Peyer's patch (tissue), 4 donors: ENCODE data around the gene HSD17B8. TPM values are rescaled to one million over a fixed set of nuclear protein-coding genes. Genes with fewer than 3 reads are reported as not detected.
A peak's percentile ranks its signal among the peaks of the same experiment; 100 is the strongest.

ENCODE experiments used
- DNase-seq, 3 donors: peaks; one replicate each; pipeline ENCODE4 v3.0.0-alpha.2; 2017 to 2019
- H3K27ac ChIP-seq, 4 donors: fragments of 200-600 bp; sonication (generic); one replicate each; pipeline ENCODE4 v1.5.1; 2016 to 2019
- H3K27me3 ChIP-seq, 2 donors: fragments of 200-600 bp; sonication (generic); one replicate each; pipeline ENCODE4 v1.5.1; 2019
- H3K36me3 ChIP-seq, 3 donors: fragments of 200-600 bp; sonication (generic); one replicate each; pipeline ENCODE4 v1.5.1; 2016 to 2019
- H3K4me1 ChIP-seq, 4 donors: fragments of 200-600 bp; sonication (generic); one replicate each; pipeline ENCODE4 v1.5.1; 2016 to 2019
- H3K4me3 ChIP-seq, 4 donors: fragments of 200-600 bp; sonication (generic); 1 replicate in 3 of 4; 2 replicates in 1 of 4; pipeline ENCODE4 v1.5.1; 2016 to 2019; ENCODE audit warnings: mild to moderate bottlenecking in 1 of 4
- H3K9me3 ChIP-seq, 4 donors: fragments of 200-600 bp; sonication (generic); one replicate each; pipeline ENCODE4 v1.5.1; 2016 to 2019; ENCODE audit warnings: mild to moderate bottlenecking in 1 of 4
- CTCF ChIP-seq, 6 experiments: fragments of 450-650 bp in 4 of 6; fragments of 200-600 bp in 2 of 6; sonication (generic) in 1 of 6; IDR thresholded peaks; one replicate each; pipeline ENCODE4 v1.5.1; 2017 to 2019; ENCODE audit warnings: antibody characterized with exemption in 6 of 6, mild to moderate bottlenecking in 3 of 6, moderate library complexity in 1 of 6
- POLR2A ChIP-seq, 2 donors: fragments of 450-650 bp; IDR thresholded peaks; one replicate each; pipeline ENCODE4 v1.5.1; 2017; ENCODE audit warnings: antibody characterized with exemption in 2 of 2, mild to moderate bottlenecking in 2 of 2, moderate library complexity in 2 of 2
- total RNA-seq, 4 donors: library from RNA; depleted of rRNA; stranded (reverse); fragments of >200 nt; gene quantifications; one replicate each; pipeline ENCODE4 v1.1.0, GENCODE V29; 2016

The HSD17B8 gene
- total RNA-seq, 4 donors from 2014 or later, result 26.4 to 58.0 (median 44.0) TPM

- DNase-seq, result no peak
- no peaks in the 10 kb centered on the region for H3K4me1 ChIP-seq
- no peaks in the 10 kb centered on the region for H3K9me3 ChIP-seq
- H3K27ac ChIP-seq, result no peak overlapping the region
- no peak overlapping the region for H3K4me3 ChIP-seq
- TF ChIP-seq POLR2A (IDR thresholded peaks at IDR 0.05) (no peak), CTCF (IDR thresholded peaks at IDR 0.05) (no peak)
- H3K36me3 ChIP-seq, result no peaks in the 10 kb centered on the region
- no peaks in the 10 kb centered on the region for H3K27me3 ChIP-seq
These were observed 37.5 kb downstream of the HSD17B8 start for GRCh38 chr6:33241968-33242367.

GRCh38 chr6:33243476-33243875 lies 39.0 kb downstream of the HSD17B8 start:
- no peak for TF ChIP-seq POLR2A (IDR thresholded peaks at IDR 0.05)
- peak in 1 of 3 donors; percentile 0 for DNase-seq
- no peaks in the 10 kb centered on the region for H3K27me3 ChIP-seq
- H3K9me3 ChIP-seq, result no peaks in the 10 kb centered on the region
- H3K4me1 ChIP-seq, result peaks cover 0 to under 1% (median under 1%) of the 10 kb centered on the region in 4 donors
- H3K36me3 ChIP-seq, result no peaks in the 10 kb centered on the region
- H3K27ac ChIP-seq, result no peak overlapping the region
- no peak overlapping the region for H3K4me3 ChIP-seq

- Histone ChIP-seq H3K4me1 (peaks cover 0 to 19% (median 5%) of the 10 kb centered on the region in 4 donors), H3K27ac (peak overlapping the region; percentile 88 to 93 (median 91)), H3K36me3 (no peaks in the 10 kb centered on the region), H3K9me3 (no peaks in the 10 kb centered on the region), H3K27me3 (no peaks in the 10 kb centered on the region), H3K4me3 (peak overlapping the region; percentile 43 to 60 (median 56))
- TF ChIP-seq POLR2A (IDR thresholded peaks at IDR 0.05) (no peak), CTCF (IDR thresholded peaks at IDR 0.05) (peak; percentile 90 to 97 (median 95))
- peak; percentile 92 to 97 (median 95) for DNase-seq
These were observed 43.7 kb downstream of the HSD17B8 start for GRCh38 chr6:33247977-33248642.

GRCh38 chr6:33248643-33248931 lies 44.1 kb downstream of the HSD17B8 start:
- no peak for DNase-seq
- Histone ChIP-seq H3K36me3 (no peaks in the 10 kb centered on the region), H3K27ac (peak overlapping the region; percentile 88 to 93 (median 91)), H3K9me3 (no peaks in the 10 kb centered on the region), H3K27me3 (no peaks in the 10 kb centered on the region), H3K4me1 (peaks cover 0 to 19% (median 5%) of the 10 kb centered on the region in 4 donors), H3K4me3 (peak overlapping the region; percentile 43 to 60 (median 56))
- no peak for TF ChIP-seq POLR2A (IDR thresholded peaks at IDR 0.05)
- TF ChIP-seq CTCF (IDR thresholded peaks at IDR 0.05), result no peak

- peaks cover 0 to 19% (median 5%) of the 10 kb centered on the region in 4 donors for H3K4me1 ChIP-seq
- TF ChIP-seq POLR2A (IDR thresholded peaks at IDR 0.05) (peak; percentile 57 to 65), CTCF (IDR thresholded peaks at IDR 0.05) (peak in 4 of 6 experiments; percentile 9 to 27 (median 24))
- DNase-seq, result peak; percentile 97 to 99 (median 99)
- H3K36me3 ChIP-seq, result no peaks in the 10 kb centered on the region
- H3K4me3 ChIP-seq, result peak overlapping the region; percentile 43 to 60 (median 56)
- no peaks in the 10 kb centered on the region for H3K9me3 ChIP-seq
- peak overlapping the region; percentile 88 to 93 (median 91) for H3K27ac ChIP-seq
- no peaks in the 10 kb centered on the region for H3K27me3 ChIP-seq
These were observed 44.7 kb downstream of the HSD17B8 start for GRCh38 chr6:33248932-33249731.
